Adrenal gland (tissue), 5 donors: ENCODE measurements around the gene SNRNP27.

ENCODE experiments used
- CTCF ChIP-seq, 6 experiments: fragments of 450-650 bp in 4 of 6; fragments of 200-600 bp in 2 of 6; sonication (generic) in 1 of 6; IDR thresholded peaks; 1 replicate in 5 of 6; 2 replicates in 1 of 6; pipeline versions ENCODE4 v1.5.1 to v1.8.0; 2016 to 2021; ENCODE audit warnings: antibody characterized with exemption in 6 of 6, mild to moderate bottlenecking in 2 of 6, moderate library complexity in 1 of 6
- POLR2A ChIP-seq, 2 donors: fragments of 450-650 bp; IDR thresholded peaks; one replicate each; pipeline ENCODE4 v1.6.1; 2017; ENCODE audit warnings: antibody characterized with exemption in 2 of 2, mild to moderate bottlenecking in 2 of 2, moderate library complexity in 1 of 2
- donor health status: DM: no; HTN: no; CAD: no.

GRCh38 chr2:69858261-69858660 lies 35.5 kb upstream of the SNRNP27 start:
- TF ChIP-seq POLR2A (IDR thresholded peaks at IDR 0.05) (no peak), CTCF (IDR thresholded peaks at IDR 0.05) (no peak)
